GM18868 (cell line): Measurements from ENCODE around the gene ANKFN1.

Experiments
- ATAC-seq: cut with Tn5 transposase; IDR thresholded peaks from one replicate; pipeline ENCODE4 v1.9.1; 2021; ENCODE audit warnings: mild to moderate bottlenecking, moderate library complexity; ENCODE audit not compliant: unreplicated experiment

Gene ANKFN1

DNA sequence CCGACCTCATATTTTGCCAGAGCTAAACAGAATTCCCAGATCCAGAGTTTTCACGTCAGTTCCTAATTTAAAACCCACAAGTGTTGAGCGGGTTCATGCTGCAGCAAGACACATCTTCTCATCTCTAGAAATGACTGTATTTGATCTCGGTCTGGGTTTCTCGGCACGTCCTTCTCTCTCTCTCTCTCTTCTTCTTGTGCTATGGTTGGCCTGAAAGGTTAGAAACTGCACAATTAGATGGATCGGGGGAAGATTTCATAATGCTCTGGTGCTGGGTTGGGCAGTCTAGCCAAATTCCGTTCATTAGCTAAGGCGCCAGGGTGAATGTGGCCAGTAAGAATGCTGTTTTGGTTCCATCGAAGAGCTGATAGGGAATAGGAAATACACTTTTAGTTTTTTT, 281.3 kb downstream of the ANKFN1 start:
- ATAC-seq, result no peak

DNA sequence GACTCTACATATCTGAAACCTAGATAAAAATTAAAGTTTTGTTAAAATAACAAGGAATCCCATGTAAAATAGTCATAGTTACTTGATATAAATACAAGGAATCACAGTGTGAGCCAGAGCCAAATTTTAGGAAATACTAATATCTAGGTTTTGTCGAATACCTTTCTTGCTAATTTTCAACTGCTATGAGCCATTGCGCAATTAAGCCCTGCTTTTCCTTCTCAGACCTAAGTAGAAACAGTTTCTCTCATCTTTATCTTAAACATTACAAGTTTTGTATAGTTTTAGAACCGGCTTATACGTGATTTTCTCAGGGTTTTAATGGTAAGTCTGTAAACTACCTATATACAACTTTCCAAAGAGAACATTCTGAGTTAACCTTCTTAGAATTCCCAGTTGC, 282.9 kb downstream of the ANKFN1 start:
- no peak for ATAC-seq

DNA sequence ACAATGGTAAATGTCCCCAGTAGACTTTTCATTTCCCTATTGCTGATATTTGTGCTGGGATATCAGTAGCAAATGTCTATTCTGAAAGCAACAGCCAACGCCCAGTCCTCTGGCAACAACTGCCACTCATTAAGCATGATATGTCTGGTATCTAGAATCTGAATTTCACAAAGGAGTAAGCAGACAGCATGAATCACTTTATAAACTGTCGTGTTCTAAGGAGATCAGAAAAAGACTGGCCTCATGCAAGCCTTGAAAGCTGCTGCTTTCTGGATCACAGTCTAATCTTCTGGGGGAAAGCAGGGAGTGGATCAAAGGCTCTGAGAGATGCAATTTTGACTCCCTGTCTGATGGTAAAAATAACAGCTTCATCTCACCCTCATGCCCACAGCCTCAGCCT, 287.1 kb downstream of the ANKFN1 start:
- ATAC-seq, result no peak

DNA sequence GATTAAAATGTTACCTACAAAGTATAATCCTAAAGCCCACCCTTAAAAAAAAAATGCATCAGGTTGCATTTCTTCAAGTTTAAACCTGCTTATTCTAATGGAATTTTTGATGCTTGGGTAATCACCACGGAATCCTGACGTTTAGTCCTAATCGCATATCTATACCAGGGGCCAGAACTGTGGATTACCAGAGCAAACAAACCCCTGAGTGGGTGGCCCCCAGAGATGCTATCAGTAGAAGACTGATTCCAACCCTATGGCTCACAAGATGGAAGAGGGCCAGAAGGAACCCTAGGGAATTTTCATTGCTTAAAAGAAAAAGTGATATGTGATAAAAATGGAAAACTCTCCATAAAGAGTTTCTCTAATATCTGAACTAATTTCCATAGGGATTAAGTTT, 288.0 kb downstream of the ANKFN1 start:
- ATAC-seq, result no peak

DNA sequence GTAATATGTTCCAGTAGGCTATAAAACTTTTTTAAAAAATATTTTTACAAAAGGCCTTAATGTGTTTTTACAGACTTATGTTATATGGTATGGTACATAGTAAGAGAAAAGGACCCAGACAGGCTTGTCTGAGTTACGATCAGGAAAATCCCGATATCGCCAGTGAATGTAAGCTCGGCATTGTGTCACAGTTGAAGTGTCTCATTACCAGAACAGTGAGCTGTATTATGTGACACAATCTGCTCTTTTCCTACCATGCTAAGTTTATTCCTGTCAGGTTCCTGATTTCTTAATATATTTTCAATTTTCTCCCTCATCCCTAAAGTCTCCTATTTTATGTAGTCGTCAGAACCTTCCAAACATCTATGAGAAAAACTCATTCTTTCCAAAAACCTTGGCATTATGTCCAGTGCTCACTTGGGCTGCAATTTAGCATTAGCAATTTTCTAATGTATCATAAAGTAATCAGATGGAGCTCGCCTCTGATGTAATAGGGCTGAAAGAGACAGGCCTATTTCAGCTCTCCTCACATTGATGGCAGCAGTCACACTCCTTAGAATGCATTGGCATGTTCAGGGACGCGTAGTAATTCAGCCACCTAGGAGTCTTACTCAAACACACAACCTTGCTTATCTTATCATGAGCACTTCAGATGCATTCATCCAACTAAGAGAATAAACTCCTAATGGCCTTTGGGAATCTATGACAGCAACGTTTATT, 292.6 kb downstream of the ANKFN1 start:
- ATAC-seq, result no peak

DNA sequence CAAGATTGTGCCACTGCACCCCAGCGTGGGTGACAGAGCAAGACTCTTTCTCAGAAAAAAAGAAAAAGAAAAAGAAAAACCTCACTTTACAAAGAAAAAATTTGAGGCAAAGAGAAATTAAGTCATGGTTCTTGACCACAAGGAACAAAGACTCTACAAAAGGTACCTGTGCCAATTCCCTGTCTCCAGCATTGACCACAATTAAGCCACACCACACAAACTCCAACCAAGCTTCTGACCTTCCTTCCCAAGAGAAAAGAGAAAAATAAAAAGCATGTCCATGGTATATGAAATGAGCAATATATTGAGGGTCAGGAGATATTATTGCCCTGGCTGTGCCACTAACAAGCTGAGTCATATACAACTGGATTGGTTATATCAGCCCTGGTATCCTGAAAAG, 293.9 kb downstream of the ANKFN1 start:
- no peak for ATAC-seq

DNA sequence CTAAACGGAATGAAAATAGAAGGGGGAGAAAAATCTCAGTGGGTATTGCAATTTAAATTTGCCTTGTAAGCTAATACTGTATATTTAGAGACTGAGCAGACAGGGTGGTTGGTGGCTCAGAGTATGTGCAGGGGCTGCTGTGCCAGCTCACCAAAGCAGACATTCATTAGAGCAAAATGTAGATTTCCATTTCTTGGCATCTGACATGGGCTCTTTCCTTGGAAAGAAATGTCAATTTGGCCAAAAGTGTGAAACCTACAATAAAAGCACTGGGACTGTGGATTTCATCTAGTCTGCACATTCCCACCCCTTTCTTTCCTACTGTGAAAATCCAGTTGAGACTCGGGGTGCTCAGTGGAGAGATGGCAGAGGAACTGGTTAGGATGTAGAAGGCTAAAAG, 295.1 kb downstream of the ANKFN1 start:
- ATAC-seq, result no peak

DNA sequence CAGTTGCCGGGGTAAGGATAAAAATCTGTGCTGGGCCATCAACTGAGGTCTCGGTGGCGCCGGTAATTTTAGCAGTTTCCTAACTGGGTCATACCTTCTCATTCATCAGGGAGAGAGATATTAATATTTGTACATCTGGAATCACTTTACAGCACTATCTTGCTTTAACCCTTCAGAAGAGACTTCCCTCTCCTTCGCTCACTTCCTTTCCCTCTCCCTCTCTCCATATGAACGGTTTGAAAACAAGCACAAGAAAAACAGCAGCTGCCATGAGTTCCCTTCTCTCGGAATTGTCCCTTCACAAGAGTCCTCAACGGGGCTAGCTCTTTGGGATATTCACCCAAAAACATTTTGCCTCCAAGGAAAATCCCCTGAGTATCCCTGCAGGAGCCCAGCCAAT, 295.9 kb downstream of the ANKFN1 start:
- ATAC-seq, result no peak

DNA sequence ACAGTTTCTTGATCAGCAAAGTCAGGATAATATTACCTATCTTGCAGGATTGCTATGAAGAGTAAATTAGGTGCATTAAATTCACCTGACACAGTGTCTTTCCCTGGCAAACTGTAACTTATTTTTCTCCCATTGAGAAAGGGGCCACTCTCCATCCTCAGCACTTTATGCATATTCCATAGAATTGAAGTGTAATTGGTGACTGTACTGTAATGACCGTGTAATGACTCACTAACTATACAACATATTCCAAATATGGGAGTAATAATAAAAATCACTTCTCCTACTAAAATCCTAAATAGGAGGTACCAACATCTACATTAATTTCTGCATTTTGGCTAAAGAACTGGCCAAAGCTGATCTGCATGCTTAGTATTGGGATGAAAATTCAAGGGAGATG, 298.4 kb downstream of the ANKFN1 start:
- no peak for ATAC-seq

DNA sequence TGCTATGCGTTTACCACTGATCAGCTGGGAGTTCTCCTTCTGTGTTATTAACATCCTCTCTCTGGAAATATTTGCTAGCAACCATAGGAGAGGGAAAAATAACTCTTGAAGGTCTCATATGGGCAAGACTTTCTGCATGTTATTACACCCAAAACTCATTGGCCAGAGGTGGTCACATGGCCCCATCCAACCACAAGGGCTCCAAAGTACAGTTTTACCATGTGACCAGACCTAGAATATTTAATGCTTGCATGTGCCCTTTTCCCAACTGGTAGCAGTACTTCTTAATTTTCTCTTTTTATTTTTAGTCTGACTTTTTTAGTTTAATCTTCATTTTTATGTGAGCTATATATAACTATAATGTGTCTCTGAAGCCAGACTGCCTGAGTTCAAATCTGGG, 299.2 kb downstream of the ANKFN1 start:
- ATAC-seq, result no peak

DNA sequence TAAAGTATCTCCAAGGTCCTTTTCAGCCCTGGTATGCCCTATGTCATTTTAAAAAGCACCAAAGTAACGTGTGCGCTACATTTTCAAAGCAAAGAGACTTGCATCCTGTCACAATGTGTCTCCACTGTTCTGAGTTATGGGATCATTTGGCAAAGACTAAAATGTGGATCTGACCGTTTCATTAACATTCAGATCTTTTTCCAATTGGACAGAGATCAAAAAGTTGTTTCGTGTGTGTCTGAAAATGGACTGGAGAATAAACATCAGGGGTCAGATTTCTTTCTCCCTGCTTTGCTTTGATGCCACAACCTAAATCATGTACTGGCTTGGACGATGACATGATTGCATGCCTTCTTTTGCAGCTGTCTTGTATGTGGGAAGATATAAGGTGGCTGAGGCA, 304.2 kb downstream of the ANKFN1 start:
- ATAC-seq, result no peak

DNA sequence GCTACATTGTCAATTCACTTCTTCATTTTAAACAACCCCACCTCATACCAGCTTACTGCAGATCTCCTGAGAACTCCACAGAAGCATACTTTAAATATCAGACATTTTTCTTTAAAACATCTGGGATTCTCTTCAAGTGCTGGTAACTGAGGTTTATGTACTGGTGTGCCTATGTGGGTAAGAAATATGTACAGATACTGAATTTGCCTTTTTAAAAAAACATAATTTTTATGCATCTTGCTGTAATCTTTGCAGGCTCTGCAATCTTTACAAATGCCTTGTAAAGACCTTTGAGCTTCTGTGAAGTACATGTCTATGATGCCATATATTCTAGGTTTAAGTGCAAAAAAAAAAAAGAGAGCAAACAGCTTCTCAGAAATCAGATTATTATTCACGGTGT, 312.6 kb downstream of the ANKFN1 start:
- no peak for ATAC-seq

DNA sequence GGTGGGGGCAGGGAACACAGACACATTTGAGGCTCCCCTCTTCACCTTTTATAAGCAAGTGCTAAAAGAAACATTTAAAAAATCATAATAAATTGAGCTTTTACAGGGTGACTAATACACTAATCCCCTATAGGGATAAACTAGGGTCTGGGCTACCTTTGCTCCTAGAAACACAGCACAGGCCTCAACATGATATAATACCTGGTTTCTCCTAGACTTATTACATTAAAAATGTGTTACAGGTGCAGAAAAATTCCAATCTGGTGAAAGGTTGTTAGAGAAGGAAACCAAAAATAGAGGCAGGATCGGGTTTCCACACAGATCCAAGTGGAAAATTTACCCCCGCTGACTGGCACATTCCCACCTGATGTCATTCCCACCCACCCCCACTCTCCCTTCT, 315.6 kb downstream of the ANKFN1 start:
- no peak for ATAC-seq

DNA sequence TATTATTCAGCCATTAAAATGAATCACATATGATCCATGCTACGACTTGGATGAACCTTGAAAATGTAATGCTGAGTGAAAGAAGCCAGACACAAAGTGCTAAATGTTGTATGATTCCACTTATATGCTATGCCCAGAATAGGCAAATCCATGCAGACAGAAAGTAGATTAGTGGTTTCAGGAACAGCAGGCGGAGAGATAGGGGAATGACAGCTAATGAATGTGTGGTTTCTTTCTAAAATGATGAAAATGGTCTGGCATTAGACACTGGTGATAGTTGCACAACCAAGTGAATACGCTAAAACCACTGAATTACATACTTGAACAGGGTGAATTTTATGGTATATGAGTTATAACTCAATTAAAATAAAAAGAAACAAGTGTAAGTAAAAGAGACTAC, 318.4 kb downstream of the ANKFN1 start:
- ATAC-seq, result no peak

DNA sequence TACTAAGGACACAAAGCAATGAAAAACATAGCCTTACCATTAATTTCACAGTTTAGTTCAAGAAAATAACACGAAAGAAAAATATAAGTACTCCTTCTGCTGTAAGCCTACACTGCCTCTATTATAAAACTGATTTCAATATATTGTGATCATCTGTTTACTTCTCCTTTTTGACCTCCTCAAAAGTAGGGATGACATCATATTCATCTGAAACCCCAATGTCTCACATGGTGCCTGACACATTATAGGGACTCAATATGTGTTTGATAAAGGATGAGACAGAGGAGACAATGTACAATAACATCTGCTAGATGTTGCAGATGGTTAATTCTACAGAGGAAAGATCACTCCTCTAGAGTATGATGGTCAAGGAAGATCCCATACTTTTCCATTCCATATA, 321.8 kb downstream of the ANKFN1 start:
- ATAC-seq, result no peak

DNA sequence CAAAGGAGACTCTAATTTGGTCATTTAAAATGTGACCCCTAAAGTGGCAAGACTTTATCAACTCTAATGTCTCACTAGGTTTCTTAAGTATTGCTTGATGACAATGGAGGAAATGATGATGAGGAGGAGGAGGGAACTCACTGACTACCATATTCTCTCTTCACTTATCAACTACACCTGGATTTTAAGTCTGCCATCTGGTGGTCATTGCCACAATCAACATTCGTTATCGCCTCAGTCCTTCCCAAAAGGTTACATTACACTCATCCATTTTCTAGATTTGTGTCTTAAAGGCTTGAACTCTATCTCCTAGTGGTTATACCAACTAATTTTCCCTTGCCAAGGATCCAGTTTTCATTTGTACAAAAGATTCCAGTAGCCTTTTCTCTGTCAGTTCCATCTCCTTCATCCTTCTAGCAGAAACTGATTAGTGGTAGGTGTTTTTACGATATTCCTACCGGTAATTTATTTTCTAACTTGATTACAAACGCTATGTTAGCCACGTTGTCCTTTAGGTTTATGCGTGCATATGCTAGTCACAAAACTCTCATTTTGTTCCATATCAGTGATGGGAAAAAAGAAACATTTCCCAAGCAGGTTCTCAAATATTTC, 325.7 kb downstream of the ANKFN1 start:
- ATAC-seq, result peak; percentile 58

DNA sequence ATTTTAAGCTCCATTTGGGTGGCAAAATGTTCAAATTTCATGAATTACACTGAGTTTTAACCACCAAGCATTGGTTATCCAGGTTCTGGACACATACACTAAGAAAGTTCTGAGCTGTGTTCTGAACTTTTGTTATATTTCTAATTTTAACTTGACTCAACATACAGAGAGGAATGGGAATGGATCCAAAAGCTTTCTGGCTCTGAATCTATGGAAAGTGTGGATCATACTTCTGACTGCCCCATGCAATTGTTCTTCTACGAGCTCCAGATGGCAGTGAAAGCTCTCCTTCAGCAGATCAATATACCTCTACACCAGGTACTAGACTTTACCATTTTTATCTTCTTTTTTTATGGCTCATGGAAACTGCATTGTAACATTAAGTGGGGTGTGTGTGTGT, 327.2 kb downstream of the ANKFN1 start:
- ATAC-seq, result no peak

DNA sequence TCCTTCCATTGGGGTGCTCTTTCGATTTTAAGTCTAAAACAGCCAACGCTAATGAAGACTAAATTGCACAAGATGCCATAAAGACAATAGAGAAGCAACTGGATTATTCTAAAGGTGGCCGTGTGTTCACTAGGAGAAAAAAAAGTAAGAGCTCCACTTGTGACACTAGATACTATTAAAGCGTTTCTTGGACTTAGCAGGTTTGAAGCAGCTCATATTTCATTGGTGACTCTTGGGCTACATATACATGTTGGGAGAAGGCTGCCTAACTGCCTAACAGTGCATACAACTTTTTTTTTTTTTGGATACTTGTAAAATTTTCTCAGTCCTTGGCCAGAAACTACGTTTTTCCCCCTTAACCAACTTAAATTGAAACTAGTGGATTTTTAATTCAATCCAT, 328.4 kb downstream of the ANKFN1 start:
- ATAC-seq, result no peak

DNA sequence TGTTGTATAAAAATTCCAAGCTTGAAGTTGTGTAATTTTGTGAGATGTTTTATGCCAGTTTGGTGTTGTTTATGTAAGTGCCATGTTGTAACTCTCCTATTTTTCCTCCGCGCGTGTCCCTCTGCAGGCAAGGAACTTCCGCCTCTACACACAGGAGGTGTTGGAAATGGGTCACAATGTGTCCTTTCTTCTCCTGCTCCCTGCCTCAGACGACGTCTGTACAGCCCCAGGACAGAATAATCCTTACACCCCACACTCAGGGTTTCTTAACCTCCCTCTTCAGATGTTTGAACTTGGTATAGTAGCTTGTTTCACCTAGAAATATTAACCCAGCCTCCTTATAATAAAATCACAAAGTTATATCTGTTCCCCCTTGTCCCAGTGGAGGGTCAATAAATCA, 329.0 kb downstream of the ANKFN1 start:
- ATAC-seq, result no peak

DNA sequence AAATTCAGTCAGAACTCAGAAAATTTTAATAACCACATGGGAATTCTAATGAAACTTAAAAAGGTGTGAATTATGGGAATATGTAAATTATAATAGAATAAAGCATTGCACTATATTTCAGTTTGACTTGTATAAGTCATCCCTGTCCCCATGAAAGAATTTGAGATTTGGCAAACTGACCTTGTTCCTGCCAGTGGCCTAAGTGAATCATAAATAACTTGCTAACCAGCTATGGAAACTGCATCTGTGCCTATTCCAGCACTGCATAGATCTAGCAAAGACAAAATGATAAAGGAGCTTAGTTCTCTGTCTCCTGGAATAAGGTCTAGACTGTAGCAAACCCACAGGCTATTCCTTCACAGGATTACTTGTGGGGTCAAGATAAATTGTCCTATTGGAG, 333.5 kb downstream of the ANKFN1 start:
- no peak for ATAC-seq

DNA sequence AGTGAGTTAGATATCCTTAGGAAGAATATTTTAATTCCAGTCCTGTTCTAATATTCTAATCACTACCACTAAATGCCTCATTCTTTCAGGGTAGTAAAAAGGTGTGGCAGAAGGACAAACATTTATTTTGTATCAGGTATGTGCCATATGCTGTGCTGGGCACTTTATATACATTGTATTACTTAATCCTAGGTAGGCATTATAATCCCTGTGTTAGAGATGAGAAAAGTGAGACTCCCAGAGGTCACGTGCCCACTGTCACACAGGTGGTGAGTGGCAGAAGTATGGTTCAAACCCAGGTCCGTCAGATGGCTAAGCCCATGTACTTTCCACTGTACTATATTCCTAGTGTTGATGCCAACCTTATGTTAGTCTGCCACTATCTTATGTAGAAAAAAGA, 335.5 kb downstream of the ANKFN1 start:
- ATAC-seq, result no peak

DNA sequence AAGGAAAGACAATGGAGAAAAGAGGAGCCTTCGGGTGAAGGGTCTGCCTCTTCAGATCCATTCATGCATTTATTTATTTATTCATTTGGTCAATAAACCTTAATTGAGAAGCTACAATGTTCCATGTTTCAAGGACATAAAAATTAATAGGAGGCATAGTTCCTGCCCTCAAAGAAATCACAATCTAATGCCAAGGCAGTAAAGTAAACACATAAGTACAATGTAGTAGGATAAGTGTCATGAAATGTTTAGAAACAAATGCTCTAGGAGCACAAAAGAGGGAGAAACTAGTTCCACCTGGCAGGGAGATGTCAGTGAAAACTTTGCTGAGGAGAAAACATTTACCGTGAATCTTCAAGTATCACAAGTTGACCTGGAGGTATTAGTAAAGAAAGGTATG, 336.7 kb downstream of the ANKFN1 start:
- no peak for ATAC-seq

DNA sequence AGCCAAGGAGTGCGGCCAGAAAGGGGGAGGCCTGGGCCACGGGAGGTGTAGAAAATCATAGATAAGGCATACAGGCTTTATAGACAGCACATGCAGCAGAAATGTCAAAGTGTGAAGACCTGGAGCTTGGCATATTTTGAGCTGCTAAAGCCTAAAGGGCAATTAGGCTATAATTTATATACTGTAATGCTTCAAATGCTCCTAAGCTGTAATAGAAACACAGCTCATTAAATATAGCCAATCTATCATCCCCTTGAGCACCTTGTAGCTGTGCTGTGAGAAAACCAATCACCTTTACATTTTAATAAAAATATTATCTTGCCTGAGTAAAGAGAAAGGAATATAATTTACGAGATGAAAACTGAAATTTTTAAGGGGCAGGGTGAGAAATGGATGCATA, 342.3 kb downstream of the ANKFN1 start:
- no peak for ATAC-seq
